ENCODE measurements around the gene PPRC1.

The PPRC1 gene

GRCh38 chr10:102151774-102152544, 19.1 kb downstream of the PPRC1 start, which contains the start of gene NOLC1:
NOLC1 (plus strand) TSS chr10:102152389; CDS start chr10:102152411, 22 bp downstream.
- H3K27ac ChIP-seq = peak within 1 kb of the TSS; percentile 94
- TF ChIP-seq CTCF (conservative IDR thresholded peaks at IDR 0.05) = no peak

- H3K27ac ChIP-seq = peak overlapping the region; percentile 94
- TF ChIP-seq CTCF (conservative IDR thresholded peaks at IDR 0.05) = no peak
Observed at GRCh38 chr10:102152545-102152890, 19.7 kb downstream of the PPRC1 start.

- peak overlapping the region; percentile 94 for H3K27ac ChIP-seq
- no peak for TF ChIP-seq CTCF (conservative IDR thresholded peaks at IDR 0.05)
Observed at GRCh38 chr10:102153093-102153620, 20.3 kb downstream of the PPRC1 start.

- peak overlapping the region; percentile 94 for H3K27ac ChIP-seq
Observed at GRCh38 chr10:102154466-102155116, 21.8 kb downstream of the PPRC1 start.

GRCh38 chr10:102157224-102157623, 24.4 kb downstream of the PPRC1 start:
- TF ChIP-seq CTCF (conservative IDR thresholded peaks at IDR 0.05) = no peak
- peak overlapping the region; percentile 94 for H3K27ac ChIP-seq

More at GRCh38 chr10:102154466-102155116, 21.8 kb downstream of the PPRC1 start:
- TF ChIP-seq CTCF (conservative IDR thresholded peaks at IDR 0.05) = no peak

GRCh38 chr10:102159051-102159597, 26.3 kb downstream of the PPRC1 start:
- peak overlapping the region; percentile 94 for H3K27ac ChIP-seq
- no peak for TF ChIP-seq CTCF (conservative IDR thresholded peaks at IDR 0.05)

GRCh38 chr10:102159831-102160230, 27.0 kb downstream of the PPRC1 start:
- TF ChIP-seq CTCF (conservative IDR thresholded peaks at IDR 0.05) = no peak

More at GRCh38 chr10:102159831-102160230, 27.0 kb downstream of the PPRC1 start:
- peak overlapping the region; percentile 94 for H3K27ac ChIP-seq

All from VCaP (cell line).